ENCODE measurements around the gene SBF1. TPM values are rescaled to one million over a fixed set of nuclear protein-coding genes. Genes with fewer than 3 reads are reported as not detected.
A peak's percentile ranks its signal among the peaks of the same experiment; 100 is the strongest.
"Not testable (repeated sequence)": the region's sequence is repeated elsewhere in the genome, so short reads cannot be mapped to it uniquely, and the experiment has no call there.

SBF1 gene
- total RNA-seq, 1 donor from 2014 or later, result 47.7 TPM

GRCh38 chr22:50437511-50438304, 37.1 kb downstream of the SBF1 start:
- intact Hi-C loops (cut with DNase I), result no loop called here
- DNase-seq (ENCODE audit: missing footprints), result peak; percentile 41

DNA sequence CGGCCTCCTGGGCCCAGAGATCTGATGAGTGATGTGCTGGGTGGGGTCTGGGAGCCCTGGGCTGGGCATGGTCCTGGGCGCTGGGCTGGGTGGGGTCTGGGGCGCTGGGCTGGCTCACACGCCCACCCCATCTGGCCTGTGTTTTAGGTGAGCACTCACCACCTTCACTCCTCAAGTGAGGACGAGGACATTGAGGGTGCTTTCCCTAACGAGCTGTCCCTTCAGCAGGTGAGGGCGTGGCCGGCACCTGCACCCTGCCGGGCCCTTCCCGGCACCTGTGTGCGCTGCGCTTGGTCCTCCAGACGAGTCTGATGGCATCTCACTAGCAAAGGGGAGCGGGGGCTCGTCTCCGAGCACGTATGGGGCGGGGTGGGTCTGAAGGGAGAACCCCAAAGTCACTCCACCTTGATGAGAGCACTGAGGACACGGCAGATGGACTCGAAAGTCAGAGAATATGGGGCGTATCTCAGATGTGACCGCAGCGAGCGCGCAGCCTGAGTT, 37.9 kb downstream of the SBF1 start:
- no peak for ATAC-seq
- peak; percentile 59 for DNase-seq (ENCODE audit: missing footprints)
- intact Hi-C loops (cut with DNase I), result no loop called here

More at GRCh38 chr22:50437511-50438304, 37.1 kb downstream of the SBF1 start:
- ATAC-seq, result no peak

DNA sequence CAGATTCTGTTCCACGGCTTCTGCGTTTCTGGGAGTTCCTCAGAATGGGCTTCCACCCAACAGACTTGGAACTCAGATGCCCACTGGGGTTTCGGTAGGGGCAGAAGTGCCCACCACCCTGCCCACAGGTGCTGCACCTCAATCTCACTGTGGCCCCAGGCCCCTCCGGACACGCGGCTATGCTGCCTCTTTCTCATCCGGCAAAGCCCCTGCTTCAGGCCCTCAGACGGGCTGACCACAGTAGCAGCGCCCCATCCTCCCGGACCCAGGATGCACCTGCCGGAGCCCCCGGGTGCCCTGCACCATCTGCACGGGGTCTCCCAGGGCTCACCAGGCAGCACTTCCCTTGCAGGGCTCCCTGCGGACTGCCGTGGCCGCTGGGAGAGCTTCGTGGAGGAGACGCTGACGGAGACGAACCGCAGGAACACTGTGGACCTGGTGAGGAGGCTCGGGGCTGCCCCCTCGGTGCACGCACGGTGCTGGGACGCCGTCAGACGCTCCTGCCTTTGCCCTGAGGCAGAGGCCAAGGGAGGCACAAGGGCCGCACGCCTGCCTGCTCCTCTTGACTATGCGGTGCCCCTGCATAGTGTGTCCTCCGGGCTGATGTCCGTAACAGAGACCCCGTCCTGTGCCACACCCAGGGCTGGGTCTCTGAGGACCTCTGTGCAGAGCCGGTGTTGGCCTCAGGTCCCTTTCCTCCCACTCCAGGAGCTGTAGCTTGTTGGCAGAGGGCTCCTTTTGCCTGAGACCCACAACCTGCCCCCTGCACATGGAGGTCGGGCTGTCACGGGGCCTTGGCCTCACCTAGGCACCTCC, 38.6 kb downstream of the SBF1 start:
- DNase-seq (ENCODE audit: missing footprints), result peak; percentile 57
- intact Hi-C loops (cut with DNase I), result no loop called here

GRCh38 chr22:50435291-50436014, 39.4 kb downstream of the SBF1 start:
- DNase-seq (ENCODE audit: missing footprints), result peak; percentile 40

More for the DNA sequence above, 38.6 kb downstream of the SBF1 start:
- no peak for ATAC-seq

GRCh38 chr22:50434849-50435248, 40.0 kb downstream of the SBF1 start:
- peak; percentile 68 for DNase-seq (ENCODE audit: missing footprints)
- intact Hi-C loops (cut with DNase I), result no loop called here
- no peak for ATAC-seq

More at GRCh38 chr22:50435291-50436014, 39.4 kb downstream of the SBF1 start:
- no peak for ATAC-seq
- intact Hi-C loops (cut with DNase I), result no loop called here

DNA sequence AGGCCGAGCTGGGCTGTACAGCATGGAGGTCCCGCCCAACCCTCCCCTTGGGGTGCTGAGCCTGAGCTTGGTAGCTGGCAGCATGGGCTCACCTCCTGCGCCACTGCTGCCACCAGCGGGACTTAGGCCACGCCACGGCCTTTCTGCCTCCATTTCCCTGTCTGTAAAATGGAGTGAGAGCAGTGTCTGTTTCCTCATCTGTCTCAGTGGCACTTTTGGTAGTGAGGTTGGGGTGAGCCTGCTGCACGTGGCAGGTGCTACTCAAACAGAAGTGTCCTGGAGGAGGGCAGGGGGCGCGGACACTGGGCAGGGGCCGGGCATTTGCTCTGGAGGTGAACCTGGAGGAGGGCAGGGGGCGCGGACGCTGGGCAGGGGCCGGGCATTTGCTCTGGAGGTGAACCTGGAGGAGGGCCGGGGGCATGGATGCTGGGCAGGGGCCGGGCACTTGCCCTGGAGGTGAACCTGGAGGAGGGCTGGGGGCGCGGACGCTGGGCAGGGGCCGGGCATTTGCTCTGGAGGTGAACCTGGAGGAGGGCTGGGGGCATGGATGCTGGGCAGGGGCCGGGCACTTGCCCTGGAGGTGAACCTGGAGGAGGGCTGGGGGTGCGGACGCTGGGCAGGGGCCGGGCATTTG, 41.8 kb downstream of the SBF1 start:
- DNase-seq (ENCODE audit: missing footprints), result peak; percentile 27
- ATAC-seq; intact Hi-C loops (cut with DNase I): not testable (repeated sequence)

GRCh38 chr22:50432131-50432876, 42.5 kb downstream of the SBF1 start:
- DNase-seq (ENCODE audit: missing footprints), result no peak
- no peak for ATAC-seq
- intact Hi-C loops (cut with DNase I), result no loop called here

GRCh38 chr22:50425179-50425916, 49.5 kb downstream of the SBF1 start:
- intact Hi-C loops (cut with DNase I), result no loop called here
- ATAC-seq, result no peak

GRCh38 chr22:50423956-50424355, 50.9 kb downstream of the SBF1 start:
- intact Hi-C loops (cut with DNase I), result no loop called here
- DNase-seq (ENCODE audit: missing footprints) (peak; percentile 47), ATAC-seq (no peak)

More at GRCh38 chr22:50425179-50425916, 49.5 kb downstream of the SBF1 start:
- no peak for DNase-seq (ENCODE audit: missing footprints)

GRCh38 chr22:50422961-50423815, 51.6 kb downstream of the SBF1 start:
- no peak for ATAC-seq
- intact Hi-C loops (cut with DNase I), result no loop called here
- DNase-seq (ENCODE audit: missing footprints), result peak; percentile 56

DNA sequence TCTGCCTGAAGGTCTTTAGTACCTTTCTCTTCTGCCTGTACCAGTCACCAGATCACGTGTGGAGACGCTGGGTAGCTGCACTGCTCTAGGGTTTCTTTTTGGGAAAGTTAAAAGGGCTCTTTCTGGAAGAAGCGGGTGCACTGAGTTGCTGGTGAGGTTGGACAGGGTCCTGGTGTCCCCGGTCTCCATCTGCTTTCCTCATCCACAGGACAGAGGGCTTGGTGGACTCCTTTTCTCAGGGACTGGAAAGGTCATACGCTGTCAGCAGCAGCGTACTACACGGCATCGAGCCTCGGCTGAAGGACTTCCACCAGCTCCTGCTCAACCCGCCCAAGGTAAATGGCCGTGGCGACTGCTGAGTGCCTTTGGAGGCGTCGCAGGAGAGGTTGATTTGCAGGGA, 52.8 kb downstream of the SBF1 start:
- intact Hi-C loops (cut with DNase I), result no loop called here
- DNase-seq (ENCODE audit: missing footprints), result peak; percentile 15
- no peak for ATAC-seq

- DNase-seq (ENCODE audit: missing footprints), result peak; percentile 61
- no peak for ATAC-seq
- intact Hi-C loops (cut with DNase I), result no loop called here
These were observed 54.3 kb downstream of the SBF1 start for GRCh38 chr22:50420581-50420980.

GRCh38 chr22:50420015-50420414, 54.8 kb downstream of the SBF1 start:
- DNase-seq (ENCODE audit: missing footprints) (peak; percentile 11), ATAC-seq (no peak)
- intact Hi-C loops (cut with DNase I), result no loop called here

- DNase-seq (ENCODE audit: missing footprints) (peak; percentile 30), ATAC-seq (no peak)
- intact Hi-C loops (cut with DNase I), result no loop called here
These were observed 55.7 kb downstream of the SBF1 start for GRCh38 chr22:50419116-50419515.

DNA sequence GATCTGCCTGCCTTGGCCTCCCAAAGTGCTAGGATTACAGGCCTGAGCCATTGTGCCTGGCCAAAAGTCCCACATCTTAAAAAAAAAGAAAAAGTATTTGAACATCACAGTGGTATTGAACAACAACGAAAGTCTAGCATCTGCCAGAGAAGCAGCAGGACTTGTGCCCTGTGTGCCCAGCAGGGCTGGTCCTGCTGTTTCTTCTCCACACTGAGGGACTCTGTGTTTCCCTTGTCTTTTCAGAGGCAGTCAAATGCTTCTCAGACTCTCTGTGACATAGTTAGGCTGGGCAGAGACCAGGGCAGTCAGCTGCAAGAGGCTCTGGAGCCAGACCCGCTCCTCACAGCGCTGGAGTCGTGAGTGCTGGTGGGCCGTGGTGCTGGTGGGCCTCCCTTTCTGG, 56.2 kb downstream of the SBF1 start:
- ATAC-seq, result no peak
- DNase-seq (ENCODE audit: missing footprints), result no peak
- intact Hi-C loops (cut with DNase I), result no loop called here

- intact Hi-C loops (cut with DNase I), result no loop called here
- no peak for DNase-seq (ENCODE audit: missing footprints)
These were observed 57.2 kb downstream of the SBF1 start for GRCh38 chr22:50417411-50418210.

More at GRCh38 chr22:50417411-50418210, 57.2 kb downstream of the SBF1 start:
- ATAC-seq, result no peak

Measured in Right ventricle myocardium inferior (tissue), 1 donor.